Liver (tissue), 9 donors: ENCODE measurements around the gene RPS6KA3. TPM values are rescaled to one million over a fixed set of nuclear protein-coding genes. Genes with fewer than 3 reads are reported as not detected.

ENCODE experiments used
- DNase-seq: peaks from one replicate; pipeline ENCODE4 v3.0.0-alpha.2; 2017; ENCODE audit warnings: low spot score
- H3K27ac ChIP-seq, 2 donors: one replicate each; pipeline ENCODE4 v1.7.0; 2013; ENCODE audit warnings: inconsistent platforms in 2 of 2, low read length in 2 of 2, control low read depth in 1 of 2, low read depth in 1 of 2, mild to moderate bottlenecking in 1 of 2
- H3K27me3 ChIP-seq, 4 donors: one replicate each; pipeline versions ENCODE4 v1.6.1 to v1.7.0; 2013; ENCODE audit warnings: low read length in 3 of 4, inconsistent platforms in 1 of 4, mild to moderate bottlenecking in 1 of 4, moderate library complexity in 1 of 4; ENCODE audit not compliant: control insufficient read depth in 4 of 4, insufficient read depth in 4 of 4
- H3K36me3 ChIP-seq, 4 donors: one replicate each; pipeline versions ENCODE4 v1.6.1 to v1.7.0; 2013; ENCODE audit warnings: low read length in 3 of 4, mild to moderate bottlenecking in 3 of 4, low read depth in 1 of 4, moderate library complexity in 1 of 4; ENCODE audit not compliant: control insufficient read depth in 4 of 4, insufficient read depth in 3 of 4
- H3K4me1 ChIP-seq, 4 donors: one replicate each; pipeline versions ENCODE4 v1.6.1 to v1.7.0; 2013; ENCODE audit warnings: low read length in 3 of 4, mild to moderate bottlenecking in 3 of 4, moderate library complexity in 1 of 4; ENCODE audit not compliant: control insufficient read depth in 4 of 4, insufficient read depth in 4 of 4
- H3K4me3 ChIP-seq, 3 donors: one replicate each; pipeline versions ENCODE4 v1.6.1 to v1.7.0; 2013; ENCODE audit warnings: low read length in 3 of 3, control low read depth in 1 of 3, low read depth in 1 of 3, mild to moderate bottlenecking in 1 of 3
- H3K9ac ChIP-seq, 2 donors: one replicate each; pipeline ENCODE4 v1.7.0; 2013; ENCODE audit warnings: low read length in 2 of 2, mild to moderate bottlenecking in 2 of 2, moderate library complexity in 2 of 2, control low read depth in 1 of 2, low read depth in 1 of 2
- H3K9me3 ChIP-seq, 4 donors: one replicate each; pipeline versions ENCODE4 v1.6.1 to v1.7.0; 2013; ENCODE audit warnings: low read length in 3 of 4; ENCODE audit not compliant: control insufficient read depth in 4 of 4
- ATF3 ChIP-seq: IDR thresholded peaks from 2 replicates; pipeline ENCODE4 v1.6.1; 2016; ENCODE audit warnings: antibody characterized with exemption
- EGR1 ChIP-seq, 2 donors: IDR thresholded peaks; 2 replicates each; pipeline ENCODE4 v1.6.1; 2016 to 2018; ENCODE audit warnings: antibody characterized with exemption in 2 of 2, low read depth in 2 of 2
- FOXA1 ChIP-seq: IDR thresholded peaks from 2 replicates; pipeline ENCODE4 v1.6.1; 2016; ENCODE audit warnings: antibody characterized with exemption
- FOXA2 ChIP-seq: IDR thresholded peaks from 2 replicates; pipeline ENCODE4 v1.6.1; 2016; ENCODE audit warnings: antibody characterized with exemption
- GABPA ChIP-seq, 2 donors: IDR thresholded peaks in 1 of 2; conservative IDR thresholded peaks in 1 of 2; 2 replicates each; pipeline ENCODE4 v1.6.1; 2016; ENCODE audit warnings: antibody characterized with exemption in 2 of 2, mild to moderate bottlenecking in 1 of 2, moderate library complexity in 1 of 2
- HNF4A ChIP-seq, 2 donors: conservative IDR thresholded peaks; 2 replicates each; pipeline ENCODE4 v1.6.1; 2016; ENCODE audit warnings: antibody characterized with exemption in 2 of 2, mild to moderate bottlenecking in 2 of 2
- HNF4G ChIP-seq: IDR thresholded peaks from 2 replicates; pipeline ENCODE4 v1.6.1; 2016; ENCODE audit warnings: antibody characterized with exemption
- JUND ChIP-seq, 2 donors: IDR thresholded peaks; 2 replicates each; pipeline ENCODE4 v1.6.1; 2016; ENCODE audit warnings: antibody characterized with exemption in 2 of 2
- RAD21 ChIP-seq, 2 donors: IDR thresholded peaks; 2 replicates each; pipeline ENCODE4 v1.6.1; 2016; ENCODE audit warnings: antibody characterized with exemption in 2 of 2, mild to moderate bottlenecking in 2 of 2
- RXRA ChIP-seq, 2 donors: IDR thresholded peaks; 2 replicates each; pipeline ENCODE4 v1.6.1; 2017 to 2018; ENCODE audit warnings: antibody characterized with exemption in 2 of 2, mild to moderate bottlenecking in 1 of 2
- SP1 ChIP-seq: IDR thresholded peaks from 2 replicates; pipeline ENCODE4 v1.6.1; 2018; ENCODE audit warnings: antibody characterized with exemption, mild to moderate bottlenecking
- TAF1 ChIP-seq: conservative IDR thresholded peaks from 2 replicates; pipeline ENCODE4 v1.6.1; 2016; ENCODE audit warnings: antibody characterized with exemption, mild to moderate bottlenecking
- YY1 ChIP-seq: IDR thresholded peaks from 2 replicates; pipeline ENCODE4 v1.6.1; 2016; ENCODE audit warnings: antibody characterized with exemption, mild to moderate bottlenecking
- WGBS: extraction: QIAGEN DNeasy Blood & Tissue Kit; methylation state at CpG from one replicate; pipeline ENCODE4 v1.1.7; 2013; 5-methylcytosine and 5-hydroxymethylcytosine counted together
- polyA plus RNA-seq, 2 donors: library from polyadenylated mRNA; stranded (reverse) in 1 of 2; unstranded in 1 of 2; fragments of 200-250 nt in 1 of 2; fragments of >200 nt in 1 of 2; fragmentation: Nextera tagmentation in 1 of 2; extraction: Ambion mirVana in 1 of 2; gene quantifications; one replicate each; pipeline versions ENCODE4 v1.2.1 to v1.2.3, GENCODE V29; 2013 to 2015
- total RNA-seq, 2 donors: library from RNA; depleted of rRNA; stranded (reverse); fragments of >200 nt; gene quantifications; one replicate each; pipeline ENCODE4 v1.2.3, GENCODE V29; 2014
- TF ChIP-seq, protein P1 (sequence below): IDR thresholded peaks from 2 replicates; pipeline ENCODE4 v1.6.1; 2016; ENCODE audit warnings: antibody characterized with exemption
- TF ChIP-seq, protein P2 (sequence below): IDR thresholded peaks from 2 replicates; pipeline ENCODE4 v1.6.1; 2016; ENCODE audit warnings: antibody characterized with exemption, mild to moderate bottlenecking
- TF ChIP-seq, protein P3 (sequence below): IDR thresholded peaks from 2 replicates; pipeline ENCODE4 v1.6.1; 2016; ENCODE audit warnings: antibody characterized with exemption
- TF ChIP-seq, protein P4 (sequence below): fragments of 150-350 bp; IDR thresholded peaks from 2 replicates; pipeline ENCODE4 v1.5.1; 2017; ENCODE audit warnings: improper control_type of control experiment, low read depth, low read length; ENCODE audit not compliant: missing input control
- donor health status: healthy.
- donor health status: healthy.
- donor health status: healthy.
- donor health status: healthy.
- donor health status: healthy.

The RPS6KA3 gene
- total and polyA plus RNA-seq, 4 donors = 11.1 to 69.7 (median 38.8) TPM

DNA sequence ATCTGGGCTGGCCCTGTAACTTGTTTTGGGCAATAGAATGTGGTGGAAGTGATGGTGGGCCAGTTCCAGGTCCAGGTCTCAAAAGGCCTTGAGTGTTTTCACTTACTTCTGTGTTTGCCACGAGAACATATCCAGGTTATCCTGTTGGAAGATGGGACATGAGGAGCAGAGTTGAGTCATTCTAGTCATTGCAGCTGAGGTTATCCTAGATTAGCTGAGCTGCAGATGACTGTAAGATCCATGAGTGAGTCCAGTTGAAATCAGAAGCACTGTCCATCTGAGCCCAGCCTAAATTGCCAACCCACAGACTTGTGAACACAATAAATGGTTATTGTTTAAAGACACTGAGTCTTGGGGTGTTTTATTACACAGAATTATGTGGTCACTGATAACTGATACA, 45.3 kb upstream of the RPS6KA3 start:
- Histone ChIP-seq H3K36me3 (no peaks in the 10 kb centered on the region), H3K9me3 (peaks cover 0 to 4% (median 0%) of the 10 kb centered on the region in 4 donors), H3K27me3 (no peaks in the 10 kb centered on the region), H3K27ac (no peak overlapping the region), H3K9ac (no peak overlapping the region), H3K4me3 (no peak overlapping the region), H3K4me1 (no peaks in the 10 kb centered on the region)
- 97% methylated on average over 1 of the region's 1 CpG for WGBS
- TF ChIP-seq FOXA1 = no peak
- TF ChIP-seq, protein P1, sequence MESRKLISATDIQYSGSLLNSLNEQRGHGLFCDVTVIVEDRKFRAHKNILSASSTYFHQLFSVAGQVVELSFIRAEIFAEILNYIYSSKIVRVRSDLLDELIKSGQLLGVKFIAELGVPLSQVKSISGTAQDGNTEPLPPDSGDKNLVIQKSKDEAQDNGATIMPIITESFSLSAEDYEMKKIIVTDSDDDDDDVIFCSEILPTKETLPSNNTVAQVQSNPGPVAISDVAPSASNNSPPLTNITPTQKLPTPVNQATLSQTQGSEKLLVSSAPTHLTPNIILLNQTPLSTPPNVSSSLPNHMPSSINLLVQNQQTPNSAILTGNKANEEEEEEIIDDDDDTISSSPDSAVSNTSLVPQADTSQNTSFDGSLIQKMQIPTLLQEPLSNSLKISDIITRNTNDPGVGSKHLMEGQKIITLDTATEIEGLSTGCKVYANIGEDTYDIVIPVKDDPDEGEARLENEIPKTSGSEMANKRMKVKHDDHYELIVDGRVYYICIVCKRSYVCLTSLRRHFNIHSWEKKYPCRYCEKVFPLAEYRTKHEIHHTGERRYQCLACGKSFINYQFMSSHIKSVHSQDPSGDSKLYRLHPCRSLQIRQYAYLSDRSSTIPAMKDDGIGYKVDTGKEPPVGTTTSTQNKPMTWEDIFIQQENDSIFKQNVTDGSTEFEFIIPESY = no peak
- no peak for TF ChIP-seq YY1
- TF ChIP-seq JUND (IDR thresholded peaks at IDR 0.05) = no peak
- TF ChIP-seq SP1 = no peak
- TF ChIP-seq HNF4G = no peak
- TF ChIP-seq EGR1 (IDR thresholded peaks at IDR 0.05; ENCODE audit: low read depth in 2 of 2) = no peak
- no peak for DNase-seq

DNA sequence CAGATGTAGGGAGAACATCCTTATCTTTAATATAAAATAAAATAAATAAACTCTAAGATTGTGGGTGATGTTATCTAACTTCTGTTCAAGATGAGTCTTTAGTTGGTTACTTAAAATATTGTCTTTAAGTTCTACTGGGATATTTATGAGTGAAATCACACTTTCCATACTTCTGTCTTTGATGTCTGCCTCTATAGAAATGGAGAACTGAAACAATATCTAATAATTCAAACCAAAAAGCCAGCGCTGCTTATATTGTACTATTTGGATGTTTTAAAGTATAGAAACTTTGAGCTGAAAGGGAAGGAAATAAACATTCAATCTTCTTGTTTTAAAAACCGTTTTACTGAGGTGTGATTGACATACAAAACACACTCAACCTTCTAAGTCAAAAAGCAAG, 44.8 kb upstream of the RPS6KA3 start:
- H3K9ac ChIP-seq = no peak overlapping the region
- 85% methylated on average over 2 of the region's 2 CpGs for WGBS
- H3K9me3 ChIP-seq = peaks cover 0 to 4% (median 0%) of the 10 kb centered on the region in 4 donors
- TF ChIP-seq ATF3 = no peak
- TF ChIP-seq RAD21 (IDR thresholded peaks at IDR 0.05) = no peak
- no peak for TF ChIP-seq HNF4A (conservative IDR thresholded peaks at IDR 0.05)
- no peaks in the 10 kb centered on the region for H3K36me3 ChIP-seq
- no peaks in the 10 kb centered on the region for H3K4me1 ChIP-seq
- H3K27me3 ChIP-seq = no peaks in the 10 kb centered on the region
- DNase-seq = no peak
- H3K27ac ChIP-seq = no peak overlapping the region
- H3K4me3 ChIP-seq = no peak overlapping the region

GRCh38 chrX:20309806-20310205, 43.1 kb upstream of the RPS6KA3 start:
- H3K9me3 ChIP-seq = peaks cover 0 to 4% (median 0%) of the 10 kb centered on the region in 4 donors
- WGBS = 84% methylated on average over 8 of the region's 8 CpGs
- H3K27ac ChIP-seq = no peak overlapping the region
- no peak overlapping the region for H3K4me3 ChIP-seq
- H3K9ac ChIP-seq = no peak overlapping the region
- H3K4me1 ChIP-seq = no peaks in the 10 kb centered on the region
- TF ChIP-seq SP1 (no peak), HNF4A (conservative IDR thresholded peaks at IDR 0.05) (no peak), FOXA2 (no peak), GABPA (IDR thresholded peaks at IDR 0.05 in 1 of 2, conservative IDR thresholded peaks at IDR 0.05 in 1 of 2) (no peak), RXRA (IDR thresholded peaks at IDR 0.05) (no peak), RAD21 (IDR thresholded peaks at IDR 0.05) (no peak), JUND (IDR thresholded peaks at IDR 0.05) (no peak), TAF1 (no peak), ATF3 (no peak)
- TF ChIP-seq, protein P2, sequence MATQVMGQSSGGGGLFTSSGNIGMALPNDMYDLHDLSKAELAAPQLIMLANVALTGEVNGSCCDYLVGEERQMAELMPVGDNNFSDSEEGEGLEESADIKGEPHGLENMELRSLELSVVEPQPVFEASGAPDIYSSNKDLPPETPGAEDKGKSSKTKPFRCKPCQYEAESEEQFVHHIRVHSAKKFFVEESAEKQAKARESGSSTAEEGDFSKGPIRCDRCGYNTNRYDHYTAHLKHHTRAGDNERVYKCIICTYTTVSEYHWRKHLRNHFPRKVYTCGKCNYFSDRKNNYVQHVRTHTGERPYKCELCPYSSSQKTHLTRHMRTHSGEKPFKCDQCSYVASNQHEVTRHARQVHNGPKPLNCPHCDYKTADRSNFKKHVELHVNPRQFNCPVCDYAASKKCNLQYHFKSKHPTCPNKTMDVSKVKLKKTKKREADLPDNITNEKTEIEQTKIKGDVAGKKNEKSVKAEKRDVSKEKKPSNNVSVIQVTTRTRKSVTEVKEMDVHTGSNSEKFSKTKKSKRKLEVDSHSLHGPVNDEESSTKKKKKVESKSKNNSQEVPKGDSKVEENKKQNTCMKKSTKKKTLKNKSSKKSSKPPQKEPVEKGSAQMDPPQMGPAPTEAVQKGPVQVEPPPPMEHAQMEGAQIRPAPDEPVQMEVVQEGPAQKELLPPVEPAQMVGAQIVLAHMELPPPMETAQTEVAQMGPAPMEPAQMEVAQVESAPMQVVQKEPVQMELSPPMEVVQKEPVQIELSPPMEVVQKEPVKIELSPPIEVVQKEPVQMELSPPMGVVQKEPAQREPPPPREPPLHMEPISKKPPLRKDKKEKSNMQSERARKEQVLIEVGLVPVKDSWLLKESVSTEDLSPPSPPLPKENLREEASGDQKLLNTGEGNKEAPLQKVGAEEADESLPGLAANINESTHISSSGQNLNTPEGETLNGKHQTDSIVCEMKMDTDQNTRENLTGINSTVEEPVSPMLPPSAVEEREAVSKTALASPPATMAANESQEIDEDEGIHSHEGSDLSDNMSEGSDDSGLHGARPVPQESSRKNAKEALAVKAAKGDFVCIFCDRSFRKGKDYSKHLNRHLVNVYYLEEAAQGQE = no peak
- TF ChIP-seq, protein P3, sequence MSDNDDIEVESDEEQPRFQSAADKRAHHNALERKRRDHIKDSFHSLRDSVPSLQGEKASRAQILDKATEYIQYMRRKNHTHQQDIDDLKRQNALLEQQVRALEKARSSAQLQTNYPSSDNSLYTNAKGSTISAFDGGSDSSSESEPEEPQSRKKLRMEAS = no peak
- TF ChIP-seq, protein P4, sequence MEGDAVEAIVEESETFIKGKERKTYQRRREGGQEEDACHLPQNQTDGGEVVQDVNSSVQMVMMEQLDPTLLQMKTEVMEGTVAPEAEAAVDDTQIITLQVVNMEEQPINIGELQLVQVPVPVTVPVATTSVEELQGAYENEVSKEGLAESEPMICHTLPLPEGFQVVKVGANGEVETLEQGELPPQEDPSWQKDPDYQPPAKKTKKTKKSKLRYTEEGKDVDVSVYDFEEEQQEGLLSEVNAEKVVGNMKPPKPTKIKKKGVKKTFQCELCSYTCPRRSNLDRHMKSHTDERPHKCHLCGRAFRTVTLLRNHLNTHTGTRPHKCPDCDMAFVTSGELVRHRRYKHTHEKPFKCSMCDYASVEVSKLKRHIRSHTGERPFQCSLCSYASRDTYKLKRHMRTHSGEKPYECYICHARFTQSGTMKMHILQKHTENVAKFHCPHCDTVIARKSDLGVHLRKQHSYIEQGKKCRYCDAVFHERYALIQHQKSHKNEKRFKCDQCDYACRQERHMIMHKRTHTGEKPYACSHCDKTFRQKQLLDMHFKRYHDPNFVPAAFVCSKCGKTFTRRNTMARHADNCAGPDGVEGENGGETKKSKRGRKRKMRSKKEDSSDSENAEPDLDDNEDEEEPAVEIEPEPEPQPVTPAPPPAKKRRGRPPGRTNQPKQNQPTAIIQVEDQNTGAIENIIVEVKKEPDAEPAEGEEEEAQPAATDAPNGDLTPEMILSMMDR = no peak
- no peaks in the 10 kb centered on the region for H3K27me3 ChIP-seq
- H3K36me3 ChIP-seq = no peaks in the 10 kb centered on the region
- no peak for DNase-seq
